ENCODE data around the gene CFTR. TPM values are rescaled to one million over a fixed set of nuclear protein-coding genes. Genes with fewer than 3 reads are reported as not detected.

Gene CFTR
- total RNA-seq, 4 donors from 2014 or later = 36.4 to 72.7 (median 49.7) TPM

- no peak for DNase-seq
- no peaks in the 10 kb centered on the region for H3K36me3 ChIP-seq
- H3K4me3 ChIP-seq = no peak overlapping the region
- H3K27ac ChIP-seq = no peak overlapping the region
- no peaks in the 10 kb centered on the region for H3K9me3 ChIP-seq
- H3K4me1 ChIP-seq = no peaks in the 10 kb centered on the region
- TF ChIP-seq POLR2A (IDR thresholded peaks at IDR 0.05) (no peak), CTCF (IDR thresholded peaks at IDR 0.05) (no peak)
- no peaks in the 10 kb centered on the region for H3K27me3 ChIP-seq
Measured at GRCh38 chr7:117559391-117559790, 79.6 kb downstream of the CFTR start.

GRCh38 chr7:117560030-117560429, 80.2 kb downstream of the CFTR start:
- Histone ChIP-seq H3K27me3 (no peaks in the 10 kb centered on the region), H3K4me1 (no peaks in the 10 kb centered on the region), H3K27ac (no peak overlapping the region), H3K36me3 (no peaks in the 10 kb centered on the region), H3K4me3 (no peak overlapping the region), H3K9me3 (no peaks in the 10 kb centered on the region)
- no peak for TF ChIP-seq POLR2A (IDR thresholded peaks at IDR 0.05)
- DNase-seq = no peak

- H3K9me3 ChIP-seq = no peaks in the 10 kb centered on the region
- no peaks in the 10 kb centered on the region for H3K27me3 ChIP-seq
- no peaks in the 10 kb centered on the region for H3K36me3 ChIP-seq
- DNase-seq = no peak
- no peak overlapping the region for H3K4me3 ChIP-seq
- no peaks in the 10 kb centered on the region for H3K4me1 ChIP-seq
- TF ChIP-seq POLR2A (IDR thresholded peaks at IDR 0.05) (no peak), CTCF (IDR thresholded peaks at IDR 0.05) (no peak)
- no peak overlapping the region for H3K27ac ChIP-seq
Measured at GRCh38 chr7:117562759-117563158, 82.9 kb downstream of the CFTR start.

GRCh38 chr7:117564080-117564479, 84.3 kb downstream of the CFTR start:
- no peak for DNase-seq
- no peaks in the 10 kb centered on the region for H3K27me3 ChIP-seq

GRCh38 chr7:117564627-117565026, 84.8 kb downstream of the CFTR start:
- Histone ChIP-seq H3K27ac (no peak overlapping the region), H3K4me1 (no peaks in the 10 kb centered on the region), H3K9me3 (no peaks in the 10 kb centered on the region), H3K36me3 (no peaks in the 10 kb centered on the region), H3K4me3 (no peak overlapping the region), H3K27me3 (no peaks in the 10 kb centered on the region)
- TF ChIP-seq POLR2A (IDR thresholded peaks at IDR 0.05) (no peak), CTCF (IDR thresholded peaks at IDR 0.05) (no peak)
- no peak for DNase-seq

More at GRCh38 chr7:117564080-117564479, 84.3 kb downstream of the CFTR start:
- Histone ChIP-seq H3K9me3 (no peaks in the 10 kb centered on the region), H3K4me1 (no peaks in the 10 kb centered on the region), H3K27ac (no peak overlapping the region), H3K36me3 (no peaks in the 10 kb centered on the region), H3K4me3 (no peak overlapping the region)
- TF ChIP-seq POLR2A (IDR thresholded peaks at IDR 0.05) = no peak
- TF ChIP-seq CTCF (IDR thresholded peaks at IDR 0.05) = no peak

- Histone ChIP-seq H3K36me3 (no peaks in the 10 kb centered on the region), H3K27ac (no peak overlapping the region), H3K9me3 (no peaks in the 10 kb centered on the region), H3K27me3 (no peaks in the 10 kb centered on the region), H3K4me3 (no peak overlapping the region), H3K4me1 (no peaks in the 10 kb centered on the region)
- DNase-seq = no peak
- TF ChIP-seq POLR2A (IDR thresholded peaks at IDR 0.05) (no peak), CTCF (IDR thresholded peaks at IDR 0.05) (no peak)
Measured at GRCh38 chr7:117565226-117565625, 85.4 kb downstream of the CFTR start.

All from Peyer's patch (tissue), 4 donors.